Measurements from ENCODE around the gene PDCL3. TPM values are rescaled to one million over a fixed set of nuclear protein-coding genes. Genes with fewer than 3 reads are reported as not detected.

PDCL3 gene
- total and polyA plus RNA-seq, 2 donors (not counting 3 experiments of a cell fraction or from before 2014, with no cell fraction given), result 19.4 to 32.8 TPM

DNA sequence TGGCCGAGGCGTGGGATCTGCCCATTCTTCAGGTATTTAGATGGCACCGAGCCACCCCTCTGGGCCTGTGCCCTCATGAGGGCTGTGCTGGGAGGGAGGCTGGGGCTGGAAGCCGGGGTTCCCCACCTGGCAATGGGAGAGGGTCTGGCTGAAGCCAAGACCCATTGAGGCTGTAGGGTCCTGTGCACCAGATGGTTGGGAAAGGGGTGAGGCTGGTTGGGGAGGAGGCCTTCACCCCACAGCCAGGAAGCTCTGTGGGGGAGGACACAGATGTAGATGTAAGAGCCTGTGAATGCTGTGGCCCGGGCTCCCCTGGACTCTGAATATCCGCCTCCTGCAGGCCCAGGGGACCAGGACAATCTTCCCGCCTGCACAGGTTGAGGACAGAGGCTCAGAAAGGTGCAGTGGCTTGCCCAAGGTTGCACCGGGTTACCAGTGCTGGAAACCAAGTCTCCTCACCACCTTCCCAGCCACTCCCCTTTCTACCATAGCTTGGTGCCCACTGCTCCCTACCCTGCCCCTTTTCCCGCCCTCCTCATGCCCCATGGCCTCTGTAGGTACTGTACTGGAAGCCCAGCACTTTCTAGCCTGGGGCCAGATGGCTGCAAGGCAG lies 49.7 kb downstream of the PDCL3 start:
- no peaks in the 10 kb centered on the region for H4K20me1 ChIP-seq (replicated peaks; ENCODE audit: control insufficient read depth, extremely low read depth, insufficient read depth, low read length)
- no peaks in the 10 kb centered on the region for H3K4me1 ChIP-seq (ENCODE audit: control insufficient read depth, extremely low read depth, insufficient read depth, low read length)
- H3K9me3 ChIP-seq (replicated peaks; ENCODE audit: control insufficient read depth, insufficient read depth, low read length), result no peaks in the 10 kb centered on the region
- no peaks in the 10 kb centered on the region for H3K79me2 ChIP-seq (ENCODE audit: control insufficient read depth, insufficient read depth, low read length)
- FAIRE-seq (no peak), DNase-seq (ENCODE audit: low read depth, low spot score) (no peak)
- intact Hi-C loops (cut with micrococcal nuclease) (no loop called here), dilution Hi-C loops (cut with MboI; ENCODE audit: extremely low pct_ligation_motif_present, low sequenced_read_pairs) (no loop called here)
- H3K27me3 ChIP-seq (ENCODE audit: control insufficient read depth in 2 of 2, insufficient read depth in 2 of 2, low read length in 2 of 2), result no peaks in the 10 kb centered on the region
- TF ChIP-seq MYC (IDR thresholded peaks at IDR 0.05; ENCODE audit: low read depth, low read length) (no peak), CTCF (IDR thresholded peaks at IDR 0.05; ENCODE audit: extremely low read depth in 1 of 2, insufficient read depth in 1 of 2, low read depth in 1 of 2, low read length in 2 of 2) (no peak), EZH2 (IDR thresholded peaks at IDR 0.05; ENCODE audit: borderline replicate concordance, low read depth, low read length, severe bottlenecking) (no peak), POLR2A (IDR thresholded peaks at IDR 0.05; ENCODE audit: low read depth, low read length) (no peak), MAX (IDR thresholded peaks at IDR 0.05; ENCODE audit: insufficient read depth, insufficient read length) (no peak), JUN (IDR thresholded peaks at IDR 0.05; ENCODE audit: borderline replicate concordance, insufficient read depth, insufficient read length, low read depth) (no peak), GATA2 (IDR thresholded peaks at IDR 0.05; ENCODE audit: insufficient read depth, insufficient read length, low read depth, low read length) (no peak), FOS (IDR thresholded peaks at IDR 0.05; ENCODE audit: borderline replicate concordance, insufficient read depth, low read length) (no peak), POLR2AphosphoS5 (IDR thresholded peaks at IDR 0.05; ENCODE audit: insufficient read depth, low read depth, low read length) (no peak)
- no peaks in the 10 kb centered on the region for H3K36me3 ChIP-seq (ENCODE audit: control insufficient read depth in 2 of 2, extremely low read depth in 1 of 2, insufficient read depth in 2 of 2, low read length in 2 of 2)
- no peak overlapping the region for H2AFZ ChIP-seq (ENCODE audit: low read depth, low read length)
- no peak overlapping the region for H3K9ac ChIP-seq (replicated peaks; ENCODE audit: extremely low read depth, insufficient read depth, low read length)
- POLR2A ChIA-PET, result no interaction called here
- no TSS peak for BruUV-seq (replicated peaks)
- H3K27ac ChIP-seq (ENCODE audit: insufficient read depth, low read depth, low read length), result no peak overlapping the region
- no peak overlapping the region for H3K4me2 ChIP-seq (ENCODE audit: insufficient read depth, low read length)
- H3K9me1 ChIP-seq (replicated peaks; ENCODE audit: control insufficient read depth, extremely low read depth, insufficient read depth, low read length), result no peaks in the 10 kb centered on the region
- no peak overlapping the region for H3K4me3 ChIP-seq (replicated peaks in 1 of 3; ENCODE audit: insufficient read depth in 1 of 3, low read depth in 1 of 3, low read length in 3 of 3)
- CTCF ChIA-PET, result interaction anchor here (0.7 kb wide), 1 partner anchor 156 kb away, joined by 4 read pairs; no protein-coding TSS in a partner anchor
